Pancreas (tissue), 10 donors: ENCODE data around the gene RAVER1. TPM values are rescaled to one million over a fixed set of nuclear protein-coding genes. Genes with fewer than 3 reads are reported as not detected.
"Not testable (repeated sequence)": the region's sequence is repeated elsewhere in the genome, so short reads cannot be mapped to it uniquely, and the experiment has no call there.

Source experiments
- ATAC-seq, 4 donors: fragments of 200-7000 bp; cut with Tn5 transposase; one replicate each; pipeline versions ENCODE4 v1.8.0 to v1.9.1; 2020; ENCODE audit warnings: mild to moderate bottlenecking in 4 of 4, moderate library complexity in 4 of 4
- DNase-seq, 6 donors: peaks; one replicate each; pipeline ENCODE4 v3.0.0-alpha.2; 2020
- FAIRE-seq: peaks from 2 replicates; lab custom pipeline; 2012; peaks lifted over from hg19 to GRCh38; lab: Jason Lieb, UNC
- H3K27ac ChIP-seq, 4 donors: fragments of 200-600 bp; sonication (generic); 1 replicate in 3 of 4; 2 replicates in 1 of 4; pipeline versions ENCODE4 v1.5.0 to v1.8.0; 2020
- H3K27me3 ChIP-seq, 4 donors: fragments of 200-600 bp; one replicate each; pipeline ENCODE4 v1.8.0; 2021
- H3K36me3 ChIP-seq, 3 donors: fragments of 200-600 bp; sonication (generic) in 1 of 3; one replicate each; pipeline versions ENCODE4 v1.5.0 to v1.8.0; 2020 to 2021
- H3K4me1 ChIP-seq, 3 donors: fragments of 200-600 bp; one replicate each; pipeline ENCODE4 v1.8.0; 2021
- H3K4me3 ChIP-seq, 4 donors: fragments of 200-600 bp; sonication (generic) in 2 of 4; one replicate each; pipeline versions ENCODE4 v1.5.0 to v1.8.0; 2020 to 2021
- H3K9me3 ChIP-seq, 4 donors: fragments of 200-600 bp; one replicate each; pipeline ENCODE4 v1.8.0; 2021
- CTCF ChIP-seq, 4 donors: fragments of 200-600 bp; sonication (generic) in 3 of 4; IDR thresholded peaks; one replicate each; pipeline versions ENCODE4 v1.5.0 to v1.8.0; 2021; ENCODE audit warnings: antibody characterized with exemption in 4 of 4
- WGBS, 2 donors: extraction: QIAGEN DNeasy Blood & Tissue Kit; methylation state at CpG; one replicate each; pipeline ENCODE4 v1.1.7; 2013; 5-methylcytosine and 5-hydroxymethylcytosine counted together
- intact Hi-C, 3 donors: fragments of 100-400 bp; cut with DNase I; formaldehyde crosslinking; loops; one replicate each; pipeline versions ENCODE4 v1.11.1 to v1.14.2; 2022
- polyA plus RNA-seq, 2 donors: library from polyadenylated mRNA; stranded (reverse); fragments of 200-250 nt; gene quantifications; one replicate each; pipeline ENCODE4 v1.2.3, GENCODE V29; 2013
- total RNA-seq, 6 donors: library from RNA; stranded (reverse); fragmentation: NEBNext Ultra II Directional in 4 of 6; extraction: Animal tissue kit (Norgen Biotek cat#: 25700) in 4 of 6; gene quantifications; one replicate each; pipeline versions ENCODE4 v1.2.1 to v1.2.4, GENCODE V29; 2021 to 2023
- donor health status: healthy with polysubstance abuse.
- donor health status: DM: no; HTN: no; CAD: no; lungs with moderate emphysema.
- donor health status: DM: no; HTN: no; CAD: no.
- donor health status: control.
- donor health status: control.
- donor health status: Bipolar disorder and iron deficiency.
- donor health status: DM: yes; HTN: yes; CAD: no.
- donor health status: DM: no; HTN: no; CAD: no.
- donor health status: DM: no; HTN: no; CAD: no.
- donor health status: DM: yes; HTN: yes; CAD: no.

The RAVER1 gene
- total and polyA plus RNA-seq, 8 donors: 6.0 to 17.3 (median 11.5) TPM

- DNase-seq (no peak), FAIRE-seq (no peak), ATAC-seq (no peak)
- Histone ChIP-seq H3K9me3 (no peaks in the 10 kb centered on the region), H3K4me1 (peaks cover 0 to 8% (median 0%) of the 10 kb centered on the region in 3 donors), H3K4me3 (no peak overlapping the region), H3K27me3 (peaks cover 0 to 9% (median 6%) of the 10 kb centered on the region in 4 donors), H3K36me3 (no peaks in the 10 kb centered on the region), H3K27ac (no peak overlapping the region)
- intact Hi-C loops: no loop called here
- no peak for TF ChIP-seq CTCF (IDR thresholded peaks at IDR 0.05)
- 51 to 61% methylated on average over 23 of the region's 23 CpGs for WGBS, 2 donors
These were observed 49.8 kb downstream of the RAVER1 start for GRCh38 chr19:10283301-10284064.

- intact Hi-C loops: not testable (repeated sequence)
These were observed 51.3 kb downstream of the RAVER1 start for GRCh38 chr19:10282043-10282442.

GRCh38 chr19:10279737-10280442 lies 53.4 kb downstream of the RAVER1 start:
- no peak for FAIRE-seq
- H3K9me3 ChIP-seq: no peaks in the 10 kb centered on the region
- H3K27ac ChIP-seq: no peak overlapping the region
- no peak for TF ChIP-seq CTCF (IDR thresholded peaks at IDR 0.05)
- no peak for ATAC-seq
- H3K4me3 ChIP-seq: no peak overlapping the region
- H3K27me3 ChIP-seq: no peaks in the 10 kb centered on the region
- H3K36me3 ChIP-seq: no peaks in the 10 kb centered on the region
- no peak for DNase-seq
- H3K4me1 ChIP-seq: no peaks in the 10 kb centered on the region
- intact Hi-C loops: loop anchor here in 1 of 3 donors (10.0 kb wide), 1 partner anchor 115 kb away; no protein-coding TSS in a partner anchor
- WGBS, 2 donors: 79 to 80% methylated on average over 5 of the region's 5 CpGs

More at GRCh38 chr19:10282043-10282442, 51.3 kb downstream of the RAVER1 start:
- not testable (repeated sequence) for H3K27ac ChIP-seq, DNase-seq, H3K4me1 ChIP-seq, ATAC-seq, H3K36me3 ChIP-seq, H3K27me3 ChIP-seq, H3K9me3 ChIP-seq, FAIRE-seq, H3K4me3 ChIP-seq
- WGBS, 2 donors: 81 to 84% methylated on average over 5 of the region's 5 CpGs

- no peak for TF ChIP-seq CTCF (IDR thresholded peaks at IDR 0.05)
- DNase-seq: no peak
- H3K9me3 ChIP-seq: no peaks in the 10 kb centered on the region
- no peak for ATAC-seq
- no peaks in the 10 kb centered on the region for H3K4me1 ChIP-seq
- H3K27ac ChIP-seq: no peak overlapping the region
- no peak for FAIRE-seq
- 71 to 88% methylated on average over 1 of the region's 1 CpG for WGBS, 2 donors
- no peaks in the 10 kb centered on the region for H3K27me3 ChIP-seq
- H3K36me3 ChIP-seq: no peaks in the 10 kb centered on the region
- H3K4me3 ChIP-seq: no peak overlapping the region
- intact Hi-C loops: loop anchor here in 1 of 3 donors (10.0 kb wide), 1 partner anchor 116 kb away; no protein-coding TSS in a partner anchor
These were observed 54.4 kb downstream of the RAVER1 start for GRCh38 chr19:10278935-10279334.

GRCh38 chr19:10277795-10278589 lies 55.3 kb downstream of the RAVER1 start:
- H3K36me3 ChIP-seq: no peaks in the 10 kb centered on the region
- WGBS, 2 donors: 65 to 70% methylated on average over 9 of the region's 9 CpGs

More at GRCh38 chr19:10277795-10278589, 55.3 kb downstream of the RAVER1 start:
- no peak for TF ChIP-seq CTCF (IDR thresholded peaks at IDR 0.05)
- no peak for FAIRE-seq
- DNase-seq: no peak
- H3K9me3 ChIP-seq: no peaks in the 10 kb centered on the region
- no peak for ATAC-seq
- H3K27me3 ChIP-seq: no peaks in the 10 kb centered on the region
- intact Hi-C loops: loop anchor here in 1 of 3 donors (10.0 kb wide), 1 partner anchor 117 kb away; no protein-coding TSS in a partner anchor
- no peak overlapping the region for H3K27ac ChIP-seq
- no peak overlapping the region for H3K4me3 ChIP-seq
- H3K4me1 ChIP-seq: no peaks in the 10 kb centered on the region
